ENCODE results near the gene ELOVL6.

Gene ELOVL6

GRCh38 chr4:110003401-110004187 is 194.8 kb downstream of the ELOVL6 start:
- Histone ChIP-seq H3K36me3 (ENCODE audit: control insufficient read depth in 1 of 2, insufficient read depth in 2 of 2, low read length in 2 of 2) (no peaks in the 10 kb centered on the region), H3K27ac (ENCODE audit: low read length) (no peak overlapping the region), H3K4me3 (ENCODE audit: low read depth in 1 of 2, low read length in 2 of 2) (no peak overlapping the region)

GRCh38 chr4:110002326-110002725 is 196.1 kb downstream of the ELOVL6 start:
- Histone ChIP-seq H3K4me3 (ENCODE audit: low read depth in 1 of 2, low read length in 2 of 2) (no peak overlapping the region), H3K27me3 (ENCODE audit: low read depth, low read length) (no peaks in the 10 kb centered on the region)

More at GRCh38 chr4:110003401-110004187, 194.8 kb downstream of the ELOVL6 start:
- no peaks in the 10 kb centered on the region for H3K9me3 ChIP-seq (ENCODE audit: control insufficient read depth in 1 of 2, low read length in 2 of 2)
- no peaks in the 10 kb centered on the region for H3K27me3 ChIP-seq (ENCODE audit: low read depth, low read length)
- H3K4me1 ChIP-seq (ENCODE audit: control insufficient read depth in 1 of 2, insufficient read depth in 2 of 2, low read length in 2 of 2), result no peaks in the 10 kb centered on the region

DNA sequence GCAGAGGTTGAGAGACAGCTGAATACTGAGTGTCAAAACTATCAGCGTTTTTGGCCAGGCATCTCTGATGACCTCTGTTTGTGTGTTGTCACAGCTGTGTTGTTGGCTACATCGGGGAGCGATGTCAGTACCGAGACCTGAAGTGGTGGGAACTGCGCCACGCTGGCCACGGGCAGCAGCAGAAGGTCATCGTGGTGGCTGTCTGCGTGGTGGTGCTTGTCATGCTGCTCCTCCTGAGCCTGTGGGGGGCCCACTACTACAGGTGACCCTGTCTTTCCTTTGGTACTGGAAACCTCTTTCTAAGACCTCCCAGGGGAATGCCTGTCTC is 198.9 kb downstream of the ELOVL6 start:
- no peaks in the 10 kb centered on the region for H3K36me3 ChIP-seq (ENCODE audit: control insufficient read depth in 1 of 2, insufficient read depth in 2 of 2, low read length in 2 of 2)
- H3K9me3 ChIP-seq (ENCODE audit: control insufficient read depth in 1 of 2, low read length in 2 of 2), result no peaks in the 10 kb centered on the region
- H3K27me3 ChIP-seq (ENCODE audit: low read depth, low read length), result no peaks in the 10 kb centered on the region
- H3K4me3 ChIP-seq (ENCODE audit: low read depth in 1 of 2, low read length in 2 of 2), result no peak overlapping the region
- H3K4me1 ChIP-seq (ENCODE audit: control insufficient read depth in 1 of 2, insufficient read depth in 2 of 2, low read length in 2 of 2), result no peaks in the 10 kb centered on the region
- no peak overlapping the region for H3K27ac ChIP-seq (ENCODE audit: low read length)

More at GRCh38 chr4:110002326-110002725, 196.1 kb downstream of the ELOVL6 start:
- no peaks in the 10 kb centered on the region for H3K4me1 ChIP-seq (ENCODE audit: control insufficient read depth in 1 of 2, insufficient read depth in 2 of 2, low read length in 2 of 2)
- H3K9me3 ChIP-seq (ENCODE audit: control insufficient read depth in 1 of 2, low read length in 2 of 2), result no peaks in the 10 kb centered on the region
- H3K36me3 ChIP-seq (ENCODE audit: control insufficient read depth in 1 of 2, insufficient read depth in 2 of 2, low read length in 2 of 2), result no peaks in the 10 kb centered on the region
- H3K27ac ChIP-seq (ENCODE audit: low read length), result no peak overlapping the region

- no peaks in the 10 kb centered on the region for H3K27me3 ChIP-seq (ENCODE audit: low read depth, low read length)
- H3K36me3 ChIP-seq (ENCODE audit: control insufficient read depth in 1 of 2, insufficient read depth in 2 of 2, low read length in 2 of 2), result no peaks in the 10 kb centered on the region
- no peaks in the 10 kb centered on the region for H3K4me1 ChIP-seq (ENCODE audit: control insufficient read depth in 1 of 2, insufficient read depth in 2 of 2, low read length in 2 of 2)
- no peaks in the 10 kb centered on the region for H3K9me3 ChIP-seq (ENCODE audit: control insufficient read depth in 1 of 2, low read length in 2 of 2)
- no peak overlapping the region for H3K4me3 ChIP-seq (ENCODE audit: low read depth in 1 of 2, low read length in 2 of 2)
- no peak overlapping the region for H3K27ac ChIP-seq (ENCODE audit: low read length)
These were observed 199.4 kb downstream of the ELOVL6 start for GRCh38 chr4:109998867-109999584.

DNA sequence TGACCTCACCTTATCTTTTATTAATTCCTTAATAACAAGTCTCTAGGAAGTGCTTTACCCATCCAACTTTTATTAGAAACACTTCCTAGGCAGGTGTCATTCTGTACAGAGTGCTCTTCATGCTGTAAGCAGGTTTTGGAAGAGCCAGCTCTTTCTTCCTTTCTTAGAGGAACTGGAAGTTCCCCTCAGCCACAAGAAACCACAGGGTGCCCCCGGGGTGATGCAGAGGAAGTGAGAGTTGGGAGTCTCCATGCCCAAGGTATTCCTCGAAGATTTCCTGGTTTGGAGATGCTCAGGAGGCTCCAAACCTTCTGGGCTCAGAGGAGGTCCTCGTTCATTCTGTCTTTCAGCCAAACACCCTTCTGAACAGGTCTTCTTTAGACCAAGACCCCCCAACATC is 201.9 kb downstream of the ELOVL6 start:
- Histone ChIP-seq H3K4me1 (ENCODE audit: control insufficient read depth in 1 of 2, insufficient read depth in 2 of 2, low read length in 2 of 2) (no peaks in the 10 kb centered on the region), H3K4me3 (ENCODE audit: low read depth in 1 of 2, low read length in 2 of 2) (no peak overlapping the region), H3K27ac (ENCODE audit: low read length) (no peak overlapping the region), H3K36me3 (ENCODE audit: control insufficient read depth in 1 of 2, insufficient read depth in 2 of 2, low read length in 2 of 2) (no peaks in the 10 kb centered on the region), H3K9me3 (ENCODE audit: control insufficient read depth in 1 of 2, low read length in 2 of 2) (no peaks in the 10 kb centered on the region), H3K27me3 (ENCODE audit: low read depth, low read length) (no peaks in the 10 kb centered on the region)
